GM18505 (cell line): Measurements from ENCODE around the gene BCR.

Experiments
- ATAC-seq: cut with Tn5 transposase; IDR thresholded peaks from one replicate; pipeline ENCODE4 v1.9.1; 2021; ENCODE audit not compliant: unreplicated experiment
- POLR2A ChIP-seq: IDR thresholded peaks from 4 replicates; pipeline ENCODE4 v1.6.1; 2011; ENCODE audit warnings: borderline replicate concordance; ENCODE audit not compliant: insufficient read depth, insufficient read length; ENCODE audit errors: extremely low read depth

Gene BCR

GRCh38 chr22:23205339-23206049 lies 25.2 kb downstream of the BCR start:
- no peak for ATAC-seq
- no peak for TF ChIP-seq POLR2A

- TF ChIP-seq POLR2A: no peak
- no peak for ATAC-seq
These were observed 26.6 kb downstream of the BCR start for GRCh38 chr22:23206915-23207314.

GRCh38 chr22:23207729-23208393 lies 27.6 kb downstream of the BCR start:
- no peak for TF ChIP-seq POLR2A
- no peak for ATAC-seq

- no peak for ATAC-seq
- TF ChIP-seq POLR2A: no peak
These were observed 30.3 kb downstream of the BCR start for GRCh38 chr22:23210428-23211170.

- no peak for ATAC-seq
- no peak for TF ChIP-seq POLR2A
These were observed 31.3 kb downstream of the BCR start for GRCh38 chr22:23211622-23212021.

GRCh38 chr22:23212061-23213021 lies 32.0 kb downstream of the BCR start:
- ATAC-seq: no peak
- TF ChIP-seq POLR2A: no peak

- TF ChIP-seq POLR2A: no peak
- no peak for ATAC-seq
These were observed 32.8 kb downstream of the BCR start for GRCh38 chr22:23213022-23213555.

GRCh38 chr22:23213581-23214334 lies 33.4 kb downstream of the BCR start:
- ATAC-seq: no peak
- TF ChIP-seq POLR2A: no peak

GRCh38 chr22:23214398-23214797 lies 34.1 kb downstream of the BCR start:
- no peak for TF ChIP-seq POLR2A
- no peak for ATAC-seq

- no peak for TF ChIP-seq POLR2A
- ATAC-seq: no peak
These were observed 35.3 kb downstream of the BCR start for GRCh38 chr22:23215294-23216241.

GRCh38 chr22:23216461-23217170 lies 36.3 kb downstream of the BCR start:
- no peak for ATAC-seq
- TF ChIP-seq POLR2A: no peak
